GM12878 (cell line): ENCODE measurements around the gene SLFN14. TPM values are rescaled to one million over a fixed set of nuclear protein-coding genes. Genes with fewer than 3 reads are reported as not detected.

Source experiments
- ASH2L ChIP-seq: fragments of 300-600, 200-600 bp; sonication (generic); IDR thresholded peaks from 2 replicates; pipeline ENCODE4 v1.6.1; 2017; ENCODE audit warnings: low read depth, mild to moderate bottlenecking, borderline replicate concordance
- BRCA1 ChIP-seq: IDR thresholded peaks from 2 replicates; pipeline ENCODE4 v1.6.1; 2011; ENCODE audit warnings: low read depth, low read length, improper control_type of control experiment
- CUX1 ChIP-seq: IDR thresholded peaks from 2 replicates; pipeline ENCODE4 v1.6.1; 2012; ENCODE audit warnings: improper control_type of control experiment, low read depth, low read length; ENCODE audit not compliant: insufficient replicate concordance
- E2F4 ChIP-seq: IDR thresholded peaks from 2 replicates; pipeline ENCODE4 v1.6.1; 2012; ENCODE audit warnings: low read depth, low read length, improper control_type of control experiment
- HDAC2 ChIP-seq: fragments of 200-600 bp; sonication (generic); IDR thresholded peaks from 2 replicates; pipeline ENCODE4 v1.6.1; 2017
- HSF1 ChIP-seq: fragments of 150-350 bp; IDR thresholded peaks from 2 replicates; pipeline ENCODE4 v1.6.1; 2014; ENCODE audit warnings: mild to moderate bottlenecking, low read depth, low read length
- MEF2B ChIP-seq: fragments of 450-650 bp; IDR thresholded peaks from 2 replicates; pipeline ENCODE4 v1.6.1; 2018; ENCODE audit warnings: mild to moderate bottlenecking, moderate library complexity; ENCODE audit not compliant: partially characterized antibody, poor library complexity, severe bottlenecking
- NFIC ChIP-seq: IDR thresholded peaks from 2 replicates; pipeline ENCODE4 v1.6.1; 2012; ENCODE audit warnings: low read depth, mild to moderate bottlenecking, inconsistent platforms, low read length, moderate library complexity
- PKNOX1 ChIP-seq: fragments of 450-650 bp; IDR thresholded peaks from 2 replicates; pipeline ENCODE4 v1.6.1; 2016; ENCODE audit warnings: mild to moderate bottlenecking
- POLR2A ChIP-seq: IDR thresholded peaks from 2 replicates; pipeline ENCODE4 v1.6.1; 2011; ENCODE audit warnings: low read depth, mild to moderate bottlenecking, low read length
- RELA ChIP-seq: fragments of 450-650 bp; IDR thresholded peaks from 2 replicates; pipeline ENCODE4 v1.8.0; 2014; ENCODE audit warnings: borderline replicate concordance; ENCODE audit not compliant: partially characterized antibody
- RUNX3 ChIP-seq: IDR thresholded peaks from 2 replicates; pipeline ENCODE4 v1.6.1; 2012; ENCODE audit warnings: low read length, inconsistent platforms
- SIX5 ChIP-seq: IDR thresholded peaks from 2 replicates; pipeline ENCODE4 v1.6.1; 2011; ENCODE audit warnings: mild to moderate bottlenecking, low read depth, low read length, moderate library complexity; ENCODE audit not compliant: severe bottlenecking
- TAF1 ChIP-seq: IDR thresholded peaks from 2 replicates; pipeline ENCODE4 v1.6.1; 2011; ENCODE audit warnings: mild to moderate bottlenecking, low read depth, low read length, borderline replicate concordance
- YBX1 ChIP-seq: fragments of 450-650 bp; IDR thresholded peaks from 2 replicates; pipeline ENCODE4 v1.6.1; 2016; ENCODE audit warnings: antibody characterized with exemption
- ZNF274 ChIP-seq: IDR thresholded peaks from one replicate; pipeline ENCODE4 v1.8.0; 2011; ENCODE audit not compliant: insufficient read length, insufficient read depth
- polyA plus RNA-seq, 11 experiments: library from polyadenylated mRNA; depleted of rRNA in 4 of 11; unstranded in 6 of 11; stranded (reverse) in 5 of 11; fragments of >200 nt; fragmentation: Nextera tagmentation in 4 of 11; fragmentation: Illumina TruSeq in 1 of 11; extraction: Ambion mirVana in 4 of 11; extraction: Trizol in 1 of 11; gene quantifications; 1 replicate in 1 of 11; 2 replicates in 10 of 11; pipeline versions ENCODE4 v1.2.1 to v1.2.3, GENCODE V29; 2011 to 2016; ENCODE audit warnings: inconsistent platforms in 2 of 11, missing spikeins in 2 of 11, low read depth in 1 of 11
- total RNA-seq, 4 experiments: library from RNA; depleted of rRNA in 3 of 4; stranded (reverse); fragments of >200 nt in 3 of 4; fragmentation: Illumina TruSeq in 1 of 4; extraction: Trizol in 1 of 4; gene quantifications; 2 replicates each; pipeline versions ENCODE4 v1.2.1 to v1.2.3, GENCODE V29; 2013 to 2021

The SLFN14 gene
- total and polyA plus RNA-seq, 10 of the 15 experiments (the other 5 are each of a cell fraction or from before 2014, with no cell fraction given): 0.06 to 0.11 (median 0.06) TPM; not detected in 7

GRCh38 chr17:35537601-35538141 lies 22.9 kb downstream of the SLFN14 start, which contains the start of gene SLFN12L (continued):
- TF ChIP-seq E2F4 (peak; percentile 67), MEF2B (no peak), YBX1 (no peak), ZNF274 (no peak), RELA (no peak), NFIC (peak; percentile 53; the same call in 1 of the 2 replicates), TAF1 (peak; percentile 75; the same call in 1 of the 2 replicates), PKNOX1 (peak; percentile 54; the same call in 1 of the 2 replicates), HSF1 (no peak), BRCA1 (no peak), ASH2L (no peak), RUNX3 (peak; percentile 44), CUX1 (peak; percentile 34), POLR2A (0 out of 2 replicates have a peak, but pooled peaks have one; percentile 33), HDAC2 (no peak), SIX5 (no peak)
